Keratinocyte (primary cell): ENCODE results near the gene ITGAX.

Experiments
- CTCF ChIP-seq, 3 experiments: IDR thresholded peaks in 1 of 3; conservative IDR thresholded peaks in 1 of 3; optimal IDR thresholded peaks in 1 of 3; 2 replicates in 2 of 3; 3 replicates in 1 of 3; pipeline versions ENCODE3 to v1.5.1; 2011; ENCODE audit warnings: low read length in 3 of 3, mild to moderate bottlenecking in 3 of 3, moderate library complexity in 2 of 3, control low read depth in 1 of 3, inconsistent platforms in 1 of 3; ENCODE audit not compliant: insufficient read depth in 2 of 3; ENCODE audit errors: extremely low read depth in 1 of 3
- EZH2 ChIP-seq: IDR thresholded peaks from one replicate; pipeline ENCODE4 v1.6.1; 2012; ENCODE audit warnings: inconsistent platforms, mild to moderate bottlenecking, low read length, moderate library complexity

- TF ChIP-seq CTCF (optimal IDR thresholded peaks at IDR 0.05 in 1 of 3, IDR thresholded peaks at IDR 0.05 in 1 of 3, conservative IDR thresholded peaks at IDR 0.05 in 1 of 3; ENCODE audit: extremely low read depth in 1 of 3, insufficient read depth in 2 of 3, low read length in 3 of 3) = no peak
- no peak for TF ChIP-seq EZH2
Measured at GRCh38 chr16:31416371-31416770, 61.4 kb downstream of the ITGAX start.
